ENCODE measurements around the gene PHLDA1. TPM values are rescaled to one million over a fixed set of nuclear protein-coding genes. Genes with fewer than 3 reads are reported as not detected.

Gene PHLDA1
- polyA plus RNA-seq, 1 of the 3 experiments (the other 2 are of a cell fraction), result 26.2 TPM

DNA sequence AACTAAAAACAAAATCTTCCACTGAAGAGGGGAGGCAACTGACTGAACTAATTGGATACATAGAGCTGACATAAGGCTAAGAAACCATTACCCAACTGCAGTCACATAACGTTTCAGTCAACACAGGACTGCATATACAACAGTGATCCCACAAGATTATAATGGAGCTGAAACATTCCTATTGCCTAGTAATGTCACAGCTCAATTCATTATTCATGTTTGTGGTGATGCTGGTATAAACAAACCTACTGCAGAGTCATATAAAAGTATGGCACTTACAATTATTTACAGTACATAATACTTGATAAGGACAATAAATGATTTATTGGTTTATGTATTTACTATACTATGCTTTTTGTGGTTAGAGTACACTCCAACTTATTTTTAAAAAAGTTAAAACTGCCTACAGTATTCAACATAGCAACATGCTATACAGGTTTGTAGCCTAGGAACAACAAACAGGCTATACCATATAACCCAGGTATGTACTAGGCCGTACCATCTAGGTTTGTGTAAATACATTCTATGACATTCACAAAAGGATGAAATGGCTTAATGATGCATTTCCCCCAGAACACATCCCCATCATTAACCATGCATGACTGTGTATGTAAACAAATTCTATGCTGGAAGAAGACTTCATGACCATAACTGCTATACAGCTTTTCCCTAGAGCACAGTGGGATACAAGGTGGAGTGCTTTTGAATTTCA is 48.6 kb upstream of the PHLDA1 start:
- no peak overlapping the region for H3K4me2 ChIP-seq
- no peak for TF ChIP-seq SIN3A (IDR thresholded peaks at IDR 0.05; ENCODE audit: borderline replicate concordance, low read depth, low read length)
- no peak for TF ChIP-seq MXI1 (IDR thresholded peaks at IDR 0.05; ENCODE audit: low read depth, low read length)
- no peak for TF ChIP-seq RAD21 (IDR thresholded peaks at IDR 0.05; ENCODE audit: low read length)
- TF ChIP-seq EP300 (IDR thresholded peaks at IDR 0.05; ENCODE audit: borderline replicate concordance in 1 of 2, low read depth in 1 of 2, low read length in 1 of 2), result no peak
- no peak for TF ChIP-seq SMC3 (IDR thresholded peaks at IDR 0.05; ENCODE audit: low read depth, low read length)
- no peak for TF ChIP-seq TEAD4 (IDR thresholded peaks at IDR 0.05; ENCODE audit: borderline replicate concordance, insufficient read depth)
- TF ChIP-seq GABPA (IDR thresholded peaks at IDR 0.05; ENCODE audit: low read depth), result no peak
- no peak for TF ChIP-seq ELF1 (IDR thresholded peaks at IDR 0.05)
- TF ChIP-seq RXRA (IDR thresholded peaks at IDR 0.05; ENCODE audit: borderline replicate concordance, low read depth), result no peak
- no peak for TF ChIP-seq EZH2phosphoT487 (IDR thresholded peaks at IDR 0.05; ENCODE audit: borderline replicate concordance, low read depth)
- TF ChIP-seq, protein P1, sequence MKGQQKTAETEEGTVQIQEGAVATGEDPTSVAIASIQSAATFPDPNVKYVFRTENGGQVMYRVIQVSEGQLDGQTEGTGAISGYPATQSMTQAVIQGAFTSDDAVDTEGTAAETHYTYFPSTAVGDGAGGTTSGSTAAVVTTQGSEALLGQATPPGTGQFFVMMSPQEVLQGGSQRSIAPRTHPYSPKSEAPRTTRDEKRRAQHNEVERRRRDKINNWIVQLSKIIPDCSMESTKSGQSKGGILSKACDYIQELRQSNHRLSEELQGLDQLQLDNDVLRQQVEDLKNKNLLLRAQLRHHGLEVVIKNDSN (IDR thresholded peaks at IDR 0.05; ENCODE audit: borderline replicate concordance, low read depth), result no peak
- no peak for TF ChIP-seq FOSL2 (IDR thresholded peaks at IDR 0.05; ENCODE audit: borderline replicate concordance, low read depth)
- no peak for TF ChIP-seq POLR2AphosphoS5 (IDR thresholded peaks at IDR 0.05; ENCODE audit: low read depth, low read length)
- TF ChIP-seq GATA2 (CRISPR knock-in tag; IDR thresholded peaks at IDR 0.05), result no peak
- TF ChIP-seq, protein P2, sequence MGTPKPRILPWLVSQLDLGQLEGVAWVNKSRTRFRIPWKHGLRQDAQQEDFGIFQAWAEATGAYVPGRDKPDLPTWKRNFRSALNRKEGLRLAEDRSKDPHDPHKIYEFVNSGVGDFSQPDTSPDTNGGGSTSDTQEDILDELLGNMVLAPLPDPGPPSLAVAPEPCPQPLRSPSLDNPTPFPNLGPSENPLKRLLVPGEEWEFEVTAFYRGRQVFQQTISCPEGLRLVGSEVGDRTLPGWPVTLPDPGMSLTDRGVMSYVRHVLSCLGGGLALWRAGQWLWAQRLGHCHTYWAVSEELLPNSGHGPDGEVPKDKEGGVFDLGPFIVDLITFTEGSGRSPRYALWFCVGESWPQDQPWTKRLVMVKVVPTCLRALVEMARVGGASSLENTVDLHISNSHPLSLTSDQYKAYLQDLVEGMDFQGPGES (IDR thresholded peaks at IDR 0.05; ENCODE audit: low read depth, low read length), result no peak
- TF ChIP-seq USF2 (IDR thresholded peaks at IDR 0.05; ENCODE audit: borderline replicate concordance, low read depth, low read length), result no peak
- TF ChIP-seq TAF1 (IDR thresholded peaks at IDR 0.05; ENCODE audit: borderline replicate concordance, low read depth, low read length), result no peak
- no peak for TF ChIP-seq YY1 (IDR thresholded peaks at IDR 0.05; ENCODE audit: low read depth)
- TF ChIP-seq MEF2A (IDR thresholded peaks at IDR 0.05; ENCODE audit: borderline replicate concordance, low read depth), result no peak
- peaks cover 91% of the 10 kb centered on the region for H3K79me2 ChIP-seq (ENCODE audit: insufficient read depth)
- no peak for DNase-seq
- no peaks in the 10 kb centered on the region for H3K27me3 ChIP-seq (ENCODE audit: insufficient read depth)
- ChIA-PET CTCF (interaction anchor here (0.8 kb wide), 1 partner anchor 18 kb away, joined by 3 read pairs; no protein-coding TSS in a partner anchor), POLR2A (interaction anchor here (0.9 kb wide), 1 partner anchor 268 kb away, joined by 3 read pairs; the partner anchor contains the start of gene BBS10)
- WGBS (ENCODE audit: low lambda C conversion rate), result 95% methylated on average over 2 of the region's 2 CpGs
- H3K4me1 ChIP-seq (ENCODE audit: control insufficient read depth in 1 of 2, insufficient read depth in 2 of 2, low read depth in 1 of 2, low read length in 1 of 2), result peaks cover 6 to 8% of the 10 kb centered on the region in 2 experiments; a peak in 3 of 4 replicates
- H3K9me2 ChIP-seq, result no peaks in the 10 kb centered on the region
- 0 out of 2 replicates have a peak, but pooled peaks cover 11% of the 10 kb centered on the region for H3K9me3 ChIP-seq
- peaks cover 7% of the 10 kb centered on the region for H3F3A ChIP-seq (replicated peaks; ENCODE audit: insufficient read depth)
- H3K36me3 ChIP-seq (replicated peaks in 1 of 2; ENCODE audit: control insufficient read depth in 1 of 2, insufficient read depth in 2 of 2, low read length in 1 of 2), result peaks cover 7 to 44% of the 10 kb centered on the region in 2 experiments
- no peak overlapping the region for H3K4me3 ChIP-seq (ENCODE audit: low read depth in 2 of 2, low read length in 1 of 2)
- H3K9ac ChIP-seq, result no peak overlapping the region
- H4K20me1 ChIP-seq (ENCODE audit: insufficient read depth), result peaks cover 84% of the 10 kb centered on the region
- no peak overlapping the region for H2AFZ ChIP-seq (ENCODE audit: low read depth)
- no peak overlapping the region for H3K27ac ChIP-seq (ENCODE audit: low read depth in 2 of 2, low read length in 1 of 2)

All from SK-N-SH (cell line).